Neural progenitor cell (in vitro differentiated cells): ENCODE data around the gene CACNA1D. TPM values are rescaled to one million over a fixed set of nuclear protein-coding genes. Genes with fewer than 3 reads are reported as not detected.

Experiments
- DNase-seq: peaks from one replicate; pipeline ENCODE4 v3.0.0-alpha.2; 2016; ENCODE audit warnings: low spot score
- H2AFZ ChIP-seq: fragments of 200-600 bp; sonication (generic); replicated peaks from 2 replicates; pipeline ENCODE4 v1.6.1; 2016; ENCODE audit warnings: antibody characterized with exemption
- H3F3A ChIP-seq: fragments of 200-600 bp; sonication (generic); 2 replicates; pipeline ENCODE4 v1.6.1; 2016; ENCODE audit warnings: antibody characterized with exemption, low read depth
- H3K27ac ChIP-seq: fragments of 200-600 bp; sonication (generic); 2 replicates; pipeline ENCODE4 v1.5.1; 2016; ENCODE audit warnings: mild to moderate bottlenecking
- H3K27me3 ChIP-seq: fragments of 200-600 bp; sonication (generic); 2 replicates; pipeline ENCODE4 v1.6.1; 2016; ENCODE audit warnings: mild to moderate bottlenecking, moderate library complexity
- H3K36me3 ChIP-seq: fragments of 200-600 bp; sonication (generic); 2 replicates; pipeline ENCODE4 v1.5.1; 2016
- H3K4me1 ChIP-seq: fragments of 200-600 bp; sonication (generic); 2 replicates; pipeline ENCODE4 v1.6.1; 2016; ENCODE audit warnings: mixed run types
- H3K4me2 ChIP-seq: fragments of 200-600 bp; sonication (generic); 2 replicates; pipeline ENCODE4 v1.6.1; 2016
- H3K4me3 ChIP-seq: fragments of 200-600 bp; sonication (generic); 2 replicates; pipeline ENCODE4 v1.5.1; 2016
- H3K79me2 ChIP-seq: fragments of 200-600 bp; sonication (generic); 2 replicates; pipeline ENCODE4 v1.6.1; 2016; ENCODE audit warnings: low read depth
- H3K9ac ChIP-seq: fragments of 200-600 bp; sonication (generic); 2 replicates; pipeline ENCODE4 v1.6.1; 2016
- H3K9me3 ChIP-seq: fragments of 200-600 bp; sonication (generic); 2 replicates; pipeline ENCODE4 v1.5.1; 2016; ENCODE audit warnings: low read depth
- H4K20me1 ChIP-seq: fragments of 200-600 bp; sonication (generic); 2 replicates; pipeline ENCODE4 v1.6.1; 2016; ENCODE audit warnings: low read depth
- H3K27ac Mint-ChIP-seq: 3 replicates; pipeline ENCODE4 v1.8.0; 2021; ENCODE audit warnings: mixed read lengths
- H3K27me3 Mint-ChIP-seq: 2 replicates; pipeline ENCODE4 v1.8.0; 2022; ENCODE audit warnings: low read depth, mild to moderate bottlenecking, inconsistent platforms, moderate library complexity, mixed read lengths; ENCODE audit not compliant: insufficient read depth
- H3K36me3 Mint-ChIP-seq: 3 replicates; pipeline ENCODE4 v1.8.0; 2021; ENCODE audit warnings: mixed read lengths
- H3K4me1 Mint-ChIP-seq: 3 replicates; pipeline ENCODE4 v1.8.0; 2021; ENCODE audit warnings: mixed read lengths
- H3K4me3 Mint-ChIP-seq: 3 replicates; pipeline ENCODE4 v1.8.0; 2021; ENCODE audit warnings: mild to moderate bottlenecking, moderate library complexity, mixed read lengths
- H3K9me3 Mint-ChIP-seq: 3 replicates; pipeline ENCODE4 v1.8.0; 2020; ENCODE audit warnings: mixed read lengths
- CTCF ChIP-seq: fragments of 200-600 bp; sonication (generic); IDR thresholded peaks from 2 replicates; pipeline ENCODE4 v1.5.1; 2017; ENCODE audit warnings: antibody characterized with exemption, mild to moderate bottlenecking
- EZH2 ChIP-seq: fragments of 200-600 bp; sonication (generic); IDR thresholded peaks from 2 replicates; pipeline ENCODE4 v1.6.1; 2017; ENCODE audit warnings: antibody characterized with exemption, mild to moderate bottlenecking, moderate library complexity
- EZH2phosphoT487 ChIP-seq: fragments of 200-600 bp; sonication (generic); IDR thresholded peaks from 2 replicates; pipeline ENCODE4 v1.6.1; 2017; ENCODE audit warnings: antibody characterized with exemption
- total RNA-seq: library from RNA; depleted of rRNA; stranded (reverse); fragments of >200 nt; gene quantifications from 2 replicates; pipeline ENCODE4 v1.2.3, GENCODE V29; 2015; ENCODE audit warnings: low replicate concordance

Gene CACNA1D
- total RNA-seq, 1 donor from 2014 or later, result 4.7 TPM

GRCh38 chr3:53478166-53478830 is 16.1 kb upstream of the CACNA1D start:
- no peak for TF ChIP-seq EZH2phosphoT487
- TF ChIP-seq CTCF, result no peak
- no peak for TF ChIP-seq EZH2
- Histone ChIP-seq H3K4me3 (no peak overlapping the region), H3F3A (peaks cover 6% of the 10 kb centered on the region), H3K9ac (no peak overlapping the region), H4K20me1 (no peaks in the 10 kb centered on the region), H3K9me3 (no peaks in the 10 kb centered on the region), H3K79me2 (no peaks in the 10 kb centered on the region), H3K36me3 (no peaks in the 10 kb centered on the region), H3K27ac (no peak overlapping the region), H3K27me3 (no peaks in the 10 kb centered on the region), H3K4me2 (no peak overlapping the region), H2AFZ (no peak overlapping the region), H3K4me1 (peaks cover 11% of the 10 kb centered on the region)
- no peak for DNase-seq
- Mint-ChIP-seq H3K4me1 (peaks cover 16% of the 10 kb centered on the region), H3K4me3 (no peak overlapping the region), H3K27me3 (peaks cover 26% of the 10 kb centered on the region), H3K36me3 (no peaks in the 10 kb centered on the region), H3K27ac (no peak overlapping the region), H3K9me3 (peaks cover 2% of the 10 kb centered on the region)

GRCh38 chr3:53478921-53479664 is 15.3 kb upstream of the CACNA1D start:
- Histone ChIP-seq H4K20me1 (no peaks in the 10 kb centered on the region), H3F3A (peaks cover 6% of the 10 kb centered on the region), H3K9ac (no peak overlapping the region), H3K27ac (no peak overlapping the region), H3K4me2 (no peak overlapping the region), H3K4me3 (no peak overlapping the region), H3K79me2 (no peaks in the 10 kb centered on the region), H2AFZ (no peak overlapping the region), H3K9me3 (no peaks in the 10 kb centered on the region), H3K4me1 (peaks cover 11% of the 10 kb centered on the region), H3K27me3 (no peaks in the 10 kb centered on the region), H3K36me3 (no peaks in the 10 kb centered on the region)
- peaks cover 13% of the 10 kb centered on the region for H3K4me1 Mint-ChIP-seq
- H3K4me3 Mint-ChIP-seq, result peak overlapping the region; percentile 35
- H3K27ac Mint-ChIP-seq, result peak overlapping the region; percentile 4
- H3K27me3 Mint-ChIP-seq, result peaks cover 26% of the 10 kb centered on the region
- no peaks in the 10 kb centered on the region for H3K36me3 Mint-ChIP-seq
- TF ChIP-seq EZH2phosphoT487, result no peak
- TF ChIP-seq EZH2, result no peak
- no peak for TF ChIP-seq CTCF
- peaks cover 2% of the 10 kb centered on the region for H3K9me3 Mint-ChIP-seq
- DNase-seq, result no peak

- H3K79me2 ChIP-seq, result no peaks in the 10 kb centered on the region
- H3K36me3 ChIP-seq, result no peaks in the 10 kb centered on the region
- H3F3A ChIP-seq, result peaks cover 6% of the 10 kb centered on the region
- H3K27ac ChIP-seq, result no peak overlapping the region
- peaks cover 24% of the 10 kb centered on the region for H3K27me3 Mint-ChIP-seq
- no peak overlapping the region for H3K4me3 ChIP-seq
- peaks cover 11% of the 10 kb centered on the region for H3K4me1 ChIP-seq
- TF ChIP-seq EZH2phosphoT487, result no peak
- TF ChIP-seq CTCF, result no peak
- no peak for TF ChIP-seq EZH2
- H3K9me3 Mint-ChIP-seq, result no peaks in the 10 kb centered on the region
- H3K4me1 Mint-ChIP-seq, result peaks cover 13% of the 10 kb centered on the region
- H3K27me3 ChIP-seq, result no peaks in the 10 kb centered on the region
- no peaks in the 10 kb centered on the region for H4K20me1 ChIP-seq
- H3K4me2 ChIP-seq, result no peak overlapping the region
- no peak overlapping the region for H3K27ac Mint-ChIP-seq
- no peak overlapping the region for H2AFZ ChIP-seq
- DNase-seq, result no peak
- no peak overlapping the region for H3K4me3 Mint-ChIP-seq
- H3K9ac ChIP-seq, result no peak overlapping the region
- no peaks in the 10 kb centered on the region for H3K36me3 Mint-ChIP-seq
- no peaks in the 10 kb centered on the region for H3K9me3 ChIP-seq
Observed at GRCh38 chr3:53482227-53482626, 12.2 kb upstream of the CACNA1D start.
